NAMALWA (cell line): ENCODE results near the gene FAM53C.
"Not testable (repeated sequence)": the region's sequence is repeated elsewhere in the genome, so short reads cannot be mapped to it uniquely, and the experiment has no call there.

Experiments
- DNase-seq: peaks from one replicate; pipeline ENCODE4 v3.0.0-alpha.2; 2015; ENCODE audit warnings: low spot score

The FAM53C gene

DNA sequence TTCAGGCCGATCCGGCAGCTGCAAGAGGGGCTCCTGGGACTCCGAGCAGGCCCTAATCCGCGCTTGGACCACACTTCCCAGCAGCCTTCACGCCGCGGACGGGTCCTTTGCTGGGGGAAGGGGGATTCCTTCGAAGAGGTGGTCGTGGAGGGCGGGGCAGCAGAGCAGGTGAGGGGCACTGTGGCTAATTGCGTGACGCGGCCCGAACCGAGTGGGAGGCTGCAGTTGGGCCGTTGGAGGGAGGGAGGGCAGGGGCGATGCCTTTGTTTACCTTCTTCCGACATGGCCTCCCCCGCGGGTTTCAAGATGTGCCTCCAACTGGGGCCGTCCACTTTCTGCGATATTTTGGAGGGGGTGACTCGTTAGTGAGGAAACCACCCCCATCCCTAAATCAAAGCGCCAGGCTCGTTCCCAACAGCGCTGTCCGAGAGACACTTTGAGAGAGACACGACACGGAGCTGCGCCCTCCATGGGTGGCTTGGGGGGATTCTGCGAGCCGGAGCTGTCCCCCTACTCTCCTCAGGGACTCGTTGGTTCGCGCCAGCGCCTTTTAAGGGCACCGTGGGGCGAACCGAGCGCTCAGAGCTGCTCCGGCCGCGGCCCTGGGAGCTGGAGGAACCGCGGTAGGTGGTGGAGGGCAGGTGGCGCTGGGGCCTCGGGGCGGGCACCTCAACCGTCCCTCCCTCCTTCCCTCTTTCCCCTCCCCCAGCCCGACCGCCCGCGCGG lies at the start of gene FAM53C:
Gene FAM53C (plus strand): TSS at position 582 of the 726 bp plus-strand sequence. CDS start 3,070 bp downstream, outside the sequence.
- DNase-seq: peak; percentile 94

- DNase-seq: no peak
Measured at GRCh38 chr5:138289296-138289695, 48.8 kb upstream of the FAM53C start.

- DNase-seq: no peak
Measured at GRCh38 chr5:138303372-138303771, 34.7 kb upstream of the FAM53C start.

DNA sequence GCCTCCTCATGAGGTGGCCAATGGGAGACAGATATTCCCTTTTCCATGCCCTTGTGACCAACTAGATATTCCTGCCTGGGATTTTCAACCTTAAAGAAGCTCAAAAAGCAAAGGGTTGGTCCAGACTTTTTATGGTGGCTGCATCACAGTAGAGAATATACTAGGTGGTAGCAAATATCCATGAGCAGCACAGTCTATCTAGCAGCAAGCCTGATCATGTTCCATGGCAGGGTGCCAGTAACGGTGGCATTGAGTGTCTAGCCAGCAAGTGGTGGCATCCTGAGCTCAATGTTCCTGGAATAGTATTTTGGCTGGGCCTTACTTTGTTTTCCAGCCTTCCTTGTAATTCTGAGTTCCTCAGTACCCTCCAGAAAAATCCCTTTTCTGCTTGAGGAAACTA lies 32.3 kb upstream of the FAM53C start:
- DNase-seq: no peak

- DNase-seq: no peak
Measured at GRCh38 chr5:138315751-138316278, 22.3 kb upstream of the FAM53C start.

GRCh38 chr5:138316355-138316754 lies 21.7 kb upstream of the FAM53C start:
- DNase-seq: no peak

DNA sequence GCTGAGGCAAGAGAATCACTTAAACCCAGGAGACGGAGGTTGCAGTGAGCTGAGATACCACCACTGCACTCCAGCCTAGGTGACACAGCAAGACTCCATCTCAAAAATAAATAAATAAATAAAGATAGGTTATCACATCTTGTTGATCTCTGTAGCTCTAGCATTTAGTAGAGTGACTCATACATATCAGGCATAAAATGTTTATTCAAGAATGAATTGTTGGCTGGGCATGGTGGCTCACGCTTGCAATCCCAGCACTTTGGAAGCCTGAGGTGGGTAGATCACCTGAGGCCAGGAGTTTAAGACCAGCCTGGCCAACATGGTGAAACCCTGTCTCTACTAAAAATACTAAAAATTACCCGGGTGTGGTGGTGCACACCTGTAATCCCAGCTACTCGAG lies 19.9 kb upstream of the FAM53C start:
- DNase-seq: not testable (repeated sequence)

DNA sequence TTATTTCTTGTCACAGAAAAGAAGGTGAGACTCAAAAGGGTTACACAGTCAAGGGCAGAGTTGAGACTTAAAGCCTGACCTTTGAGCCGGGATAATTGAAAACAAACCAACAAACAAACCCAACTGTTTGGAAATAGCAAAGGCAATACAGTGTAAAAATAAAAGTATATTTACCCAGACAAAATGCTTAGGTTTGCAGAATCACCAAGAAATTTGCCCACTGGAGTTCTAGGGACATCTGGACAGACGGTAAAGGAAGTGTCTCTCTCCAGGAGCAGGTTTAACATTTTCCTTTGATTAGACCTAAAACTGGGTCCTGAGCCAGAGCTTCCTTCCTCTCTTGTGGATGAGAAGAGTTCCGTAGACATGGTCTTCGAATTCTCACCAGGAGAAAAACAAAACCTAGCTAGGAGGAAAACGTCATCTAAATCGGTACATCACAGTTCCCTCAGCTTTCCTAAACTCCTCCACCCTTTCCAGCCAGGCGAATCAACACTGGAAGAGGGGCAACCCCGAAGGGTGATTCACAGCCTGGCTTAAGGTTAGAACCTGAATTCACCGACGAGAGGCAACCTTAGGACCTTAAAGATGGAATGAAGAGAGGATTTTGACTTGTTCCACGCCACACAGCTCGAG lies 7.1 kb upstream of the FAM53C start:
- no peak for DNase-seq

GRCh38 chr5:138331449-138332368 lies 6.4 kb upstream of the FAM53C start, which contains the start of gene CDC25C:
Gene CDC25C, minus strand, starts transcription at chr5:138331804. Its CDS starts 624 bp downstream, at chr5:138331180.
- DNase-seq: peak; percentile 99

DNA sequence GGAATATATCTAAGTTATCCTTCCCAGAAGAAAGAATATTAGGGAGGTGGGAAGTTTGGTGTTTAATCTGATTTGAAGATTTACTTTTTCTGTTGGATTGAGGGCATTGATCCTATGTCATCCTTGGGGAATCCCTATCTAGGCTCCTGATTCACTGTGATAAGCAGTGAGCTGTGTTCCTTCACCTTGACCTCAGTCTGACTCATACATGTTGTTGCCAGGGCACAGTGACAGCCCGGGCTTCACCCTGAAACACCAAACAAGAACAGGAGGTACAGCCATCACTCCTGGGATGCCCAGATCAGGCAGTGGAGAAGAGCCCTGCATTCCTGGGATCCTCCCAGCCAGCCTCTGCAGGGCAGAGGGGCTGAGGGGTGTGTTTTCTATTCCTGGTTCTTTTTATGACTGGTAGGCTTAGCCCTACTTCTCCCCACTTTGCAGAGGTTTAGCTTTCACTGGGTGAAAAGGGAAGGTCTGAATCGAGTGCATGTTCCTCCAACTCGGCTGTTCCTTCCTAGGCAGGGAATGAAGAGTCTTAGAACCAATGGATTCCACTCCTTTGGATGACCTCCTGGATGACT lies 3.1 kb upstream of the FAM53C start:
- DNase-seq: peak; percentile 3

GRCh38 chr5:138336952-138337684 lies 948 bp upstream of the FAM53C start:
- no peak for DNase-seq

DNA sequence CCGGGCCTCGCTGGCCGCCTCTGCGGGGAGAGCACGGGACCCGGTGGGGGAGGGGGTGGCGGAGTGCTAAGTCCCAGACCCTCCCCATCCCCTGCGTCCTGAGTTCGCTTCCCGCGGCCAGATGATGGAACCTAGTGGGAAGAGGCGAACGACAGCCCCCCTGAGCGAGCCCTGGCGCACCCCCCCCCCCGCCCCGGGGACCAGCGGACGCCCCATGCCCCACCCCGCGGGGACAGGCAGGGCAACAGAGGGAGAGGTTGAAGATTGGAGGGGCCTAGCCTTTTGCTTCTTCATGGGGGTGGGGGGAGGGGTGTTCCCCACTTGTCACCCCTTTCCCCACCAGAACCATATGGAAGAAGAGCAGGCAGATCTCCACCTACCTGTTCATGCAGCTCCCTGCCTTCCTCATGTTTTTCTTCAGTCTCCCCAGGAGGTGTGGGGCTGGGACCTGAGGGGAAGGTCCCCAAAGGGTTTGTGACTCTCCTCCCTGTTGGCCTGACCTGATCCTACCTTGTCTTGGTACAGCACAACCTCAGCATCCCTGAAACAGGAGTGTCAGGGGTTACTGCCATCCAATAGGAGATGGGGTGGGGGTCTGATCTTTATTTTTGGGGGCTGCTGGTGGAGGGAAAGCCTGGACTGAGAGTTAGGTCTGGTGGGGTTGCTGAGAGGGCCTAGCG lies 485 bp downstream of the FAM53C start:
- no peak for DNase-seq

GRCh38 chr5:138339091-138339456 lies 1.0 kb downstream of the FAM53C start:
- peak; percentile 49 for DNase-seq

DNA sequence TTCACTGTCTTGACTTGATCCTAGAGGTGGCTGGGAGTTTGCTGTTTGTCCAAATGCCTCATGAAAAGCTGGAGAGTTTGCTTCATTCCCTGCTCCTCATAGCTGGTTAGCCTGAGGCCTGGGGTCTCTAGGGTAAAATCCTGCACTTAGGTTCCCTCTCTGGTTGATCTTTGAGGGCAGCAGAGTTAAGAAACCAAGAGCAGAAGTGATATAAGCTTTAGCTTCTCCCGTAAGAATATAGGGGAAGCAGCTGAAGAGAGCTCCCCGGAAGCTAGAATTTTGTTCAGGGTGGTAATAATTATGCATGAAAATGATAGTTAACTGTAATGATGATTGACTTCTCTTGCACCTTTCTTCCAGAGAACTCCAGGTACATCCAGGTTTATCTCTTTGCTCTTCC lies 1.4 kb downstream of the FAM53C start:
- peak; percentile 45 for DNase-seq

GRCh38 chr5:138340008-138340407 lies 1.9 kb downstream of the FAM53C start:
- no peak for DNase-seq

DNA sequence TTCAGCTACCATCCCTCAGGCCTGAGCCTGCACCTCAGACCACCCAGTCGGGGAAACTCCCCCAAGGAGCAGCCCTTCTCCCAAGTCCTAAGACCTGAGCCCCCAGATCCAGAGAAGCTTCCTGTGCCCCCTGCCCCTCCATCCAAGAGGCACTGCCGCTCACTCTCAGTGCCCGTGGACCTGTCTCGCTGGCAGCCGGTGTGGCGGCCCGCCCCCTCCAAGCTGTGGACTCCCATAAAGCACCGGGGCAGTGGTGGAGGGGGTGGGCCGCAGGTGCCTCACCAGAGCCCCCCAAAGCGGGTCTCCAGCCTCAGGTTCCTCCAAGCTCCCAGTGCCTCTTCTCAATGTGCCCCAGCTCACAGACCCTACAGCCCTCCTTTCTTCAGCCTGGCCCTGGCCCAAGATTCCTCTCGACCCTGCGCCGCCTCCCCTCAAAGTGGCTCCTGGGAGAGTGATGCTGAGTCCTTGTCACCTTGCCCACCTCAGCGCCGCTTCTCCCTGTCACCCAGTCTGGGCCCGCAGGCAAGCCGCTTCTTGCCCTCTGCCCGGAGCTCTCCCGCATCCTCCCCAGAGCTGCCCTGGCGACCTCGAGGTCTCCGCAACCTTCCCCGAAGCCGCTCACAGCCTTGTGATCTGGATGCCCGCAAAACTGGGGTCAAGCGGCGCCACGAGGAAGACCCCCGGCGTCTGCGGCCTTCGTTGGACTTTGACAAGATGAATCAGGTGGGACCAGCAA lies 7.0 kb downstream of the FAM53C start:
- no peak for DNase-seq

GRCh38 chr5:138346889-138347288 lies 8.8 kb downstream of the FAM53C start:
- DNase-seq: no peak

DNA sequence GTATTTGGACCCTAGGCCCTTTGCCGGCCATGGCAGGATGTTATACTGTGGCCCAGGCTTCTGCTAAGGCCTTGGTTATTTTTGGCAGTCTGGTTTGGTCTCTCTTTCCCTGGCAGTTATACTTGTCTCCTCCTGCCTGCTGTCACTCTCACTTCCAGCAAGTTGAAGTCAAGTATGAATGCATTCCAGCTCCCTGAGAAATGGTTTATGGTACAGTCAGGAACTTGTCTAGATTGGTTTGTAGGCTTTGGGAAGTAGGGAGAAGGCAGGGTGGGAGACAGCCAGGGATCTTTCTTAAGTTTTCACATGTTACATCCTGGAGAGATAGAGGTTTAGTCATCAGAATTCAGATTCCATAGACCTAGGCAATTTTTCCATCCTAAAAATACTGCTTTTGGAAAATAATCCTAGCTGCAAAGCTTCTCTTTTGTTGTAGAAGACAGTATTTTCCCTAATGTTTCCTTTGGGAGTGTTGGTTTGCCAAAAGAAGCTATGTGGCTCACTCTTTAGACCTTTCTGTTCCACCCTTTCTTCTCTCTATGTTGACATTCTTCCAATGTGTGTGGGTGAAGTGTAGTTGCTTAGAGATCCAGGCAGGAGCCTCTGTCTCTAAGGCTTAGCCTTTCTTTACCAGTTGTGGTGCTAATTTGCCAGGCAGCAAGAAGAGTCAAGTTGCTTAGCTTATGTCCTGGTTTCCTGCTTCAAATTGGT lies 11.9 kb downstream of the FAM53C start:
- peak; percentile 26 for DNase-seq

DNA sequence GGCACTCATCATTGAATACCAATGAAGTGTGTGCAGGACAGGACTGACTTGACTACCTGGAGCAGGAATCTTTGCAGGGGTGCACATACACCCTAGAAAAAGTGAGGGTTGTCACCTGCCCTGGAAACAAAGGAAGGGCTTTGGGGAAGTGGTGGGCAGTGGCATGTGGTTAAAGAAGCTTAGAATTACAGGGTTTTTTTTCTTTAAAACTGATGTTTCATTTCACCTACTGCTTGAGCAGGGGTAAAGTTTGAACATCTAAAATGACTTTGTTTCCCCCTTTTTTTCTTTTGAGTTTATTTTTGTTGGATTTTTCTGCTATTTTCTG lies 12.5 kb downstream of the FAM53C start:
- DNase-seq: no peak
